Right lobe of liver (tissue), 4 donors: ENCODE results near the gene ADAM12.

Experiments used
- CTCF ChIP-seq, 4 donors: fragments of 200-600 bp in 3 of 4; fragments of 450-650 bp in 1 of 4; IDR thresholded peaks; one replicate each; pipeline versions ENCODE4 v1.5.1 to v1.8.0; 2016 to 2022; ENCODE audit warnings: antibody characterized with exemption in 4 of 4, mild to moderate bottlenecking in 2 of 4
- POLR2A ChIP-seq: fragments of 450-650 bp; IDR thresholded peaks from one replicate; pipeline ENCODE4 v1.6.1; 2017; ENCODE audit warnings: antibody characterized with exemption, mild to moderate bottlenecking
- donor health status: DM: no; HTN: no; CAD: no.
- donor health status: DM: no; HTN: no; CAD: no.
- donor health status: DM: no; HTN: yes; CAD: no.

- TF ChIP-seq POLR2A, result no peak
- no peak for TF ChIP-seq CTCF (IDR thresholded peaks at IDR 0.05)
These were observed 72.6 kb downstream of the ADAM12 start for GRCh38 chr10:126315494-126316177.
